Measurements from ENCODE around the gene KRTAP11-1.
A peak's percentile ranks its signal among the peaks of the same experiment; 100 is the strongest.

The KRTAP11-1 gene

GRCh38 chr21:30881480-30881879 is at the start of gene KRTAP11-1:
Gene KRTAP11-1, minus strand, starts transcription at chr21:30881580. Its CDS starts 56 bp downstream, at chr21:30881524.
- DNase-seq (ENCODE audit: low read depth in 1 of 2, low spot score in 1 of 2), result no peak
- in situ Hi-C loops (cut with HindIII; ENCODE audit: low pct_unique_long_range_greater_than_20kb, low sequenced_read_pairs), result no loop called here
- no peak for TF ChIP-seq JUND (IDR thresholded peaks at IDR 0.05; ENCODE audit: low read depth)

DNA sequence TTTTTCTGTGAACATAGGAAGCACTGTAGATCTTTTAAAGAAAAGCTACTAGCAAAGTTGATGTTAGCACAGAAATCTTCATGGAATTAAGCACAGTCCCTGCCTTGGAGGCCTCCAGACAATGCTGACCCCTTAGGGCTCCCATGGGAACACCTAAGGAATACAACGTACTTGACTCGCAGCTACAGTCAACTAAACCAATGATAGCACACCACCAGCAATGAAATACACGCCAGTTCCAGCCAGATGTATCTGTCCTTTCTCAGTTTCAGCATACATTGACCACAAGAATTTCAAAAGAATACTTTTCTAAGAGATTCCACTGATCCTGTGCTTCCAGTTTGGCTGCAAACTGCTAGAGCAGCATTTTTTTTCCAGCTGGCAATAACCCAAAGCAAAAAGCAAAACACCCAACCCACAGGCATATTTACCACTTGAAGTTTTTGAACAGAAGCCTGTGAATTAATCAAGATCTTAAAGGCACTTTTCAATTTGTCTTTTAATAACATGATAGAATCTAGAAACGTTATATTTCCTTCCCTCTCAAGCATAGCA is 42.8 kb upstream of the KRTAP11-1 start:
- no peak for TF ChIP-seq JUND (IDR thresholded peaks at IDR 0.05; ENCODE audit: low read depth)
- in situ Hi-C loops (cut with HindIII; ENCODE audit: low pct_unique_long_range_greater_than_20kb, low sequenced_read_pairs), result no loop called here
- DNase-seq (ENCODE audit: low read depth in 1 of 2, low spot score in 1 of 2), result peak in 1 of 2 experiments; percentile 83

DNA sequence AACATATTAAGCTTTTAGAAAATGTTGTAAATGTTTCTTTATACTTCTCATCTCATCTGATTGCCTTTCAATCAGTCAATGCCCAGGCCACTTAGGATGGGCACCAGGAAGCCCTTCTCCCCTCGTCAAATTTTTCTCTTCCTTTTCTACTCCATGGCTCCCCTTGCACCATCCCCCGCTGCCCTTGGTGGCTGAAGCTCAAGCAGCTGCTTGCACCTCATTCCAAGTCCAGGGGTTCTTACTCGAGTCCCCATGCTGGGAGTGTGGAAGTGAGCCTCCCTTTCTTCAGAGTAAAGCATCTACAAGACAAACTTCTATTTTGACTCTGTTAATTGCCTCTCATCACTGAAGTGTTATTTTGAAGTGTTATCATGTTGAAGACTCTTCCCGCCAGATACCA is 39.7 kb upstream of the KRTAP11-1 start:
- TF ChIP-seq JUND (IDR thresholded peaks at IDR 0.05; ENCODE audit: low read depth), result no peak
- DNase-seq (ENCODE audit: low read depth in 1 of 2, low spot score in 1 of 2), result no peak
- in situ Hi-C loops (cut with HindIII; ENCODE audit: low pct_unique_long_range_greater_than_20kb, low sequenced_read_pairs), result no loop called here

- no peak for DNase-seq (ENCODE audit: low read depth in 1 of 2, low spot score in 1 of 2)
- in situ Hi-C loops (cut with HindIII; ENCODE audit: low pct_unique_long_range_greater_than_20kb, low sequenced_read_pairs), result no loop called here
- TF ChIP-seq JUND (IDR thresholded peaks at IDR 0.05; ENCODE audit: low read depth), result no peak
These were observed 36.2 kb upstream of the KRTAP11-1 start for GRCh38 chr21:30917557-30917956.

DNA sequence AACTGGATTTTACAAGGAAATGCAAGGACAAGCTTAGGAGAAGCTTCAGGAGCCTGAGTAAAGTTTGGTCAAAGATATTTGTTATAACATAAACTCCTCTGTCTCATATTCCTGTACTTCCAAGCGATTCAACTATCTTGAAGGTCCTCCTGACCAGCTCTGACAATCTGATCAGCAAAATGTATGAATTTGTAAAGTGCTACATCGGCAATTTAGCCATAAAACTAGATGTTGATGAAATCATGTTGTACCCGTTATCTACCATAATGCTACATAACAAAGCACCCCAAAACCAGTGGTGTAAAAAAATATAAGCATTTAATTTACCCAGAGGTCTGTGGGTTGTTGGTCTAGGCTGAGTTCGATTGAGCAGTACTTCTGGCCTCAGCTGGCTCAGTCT is 19.5 kb upstream of the KRTAP11-1 start:
- TF ChIP-seq JUND (IDR thresholded peaks at IDR 0.05; ENCODE audit: low read depth), result no peak
- no peak for DNase-seq (ENCODE audit: low read depth in 1 of 2, low spot score in 1 of 2)
- in situ Hi-C loops (cut with HindIII; ENCODE audit: low pct_unique_long_range_greater_than_20kb, low sequenced_read_pairs), result no loop called here

GRCh38 chr21:30882866-30883597 is 1.7 kb upstream of the KRTAP11-1 start:
- DNase-seq (ENCODE audit: low read depth in 1 of 2, low spot score in 1 of 2), result no peak
- in situ Hi-C loops (cut with HindIII; ENCODE audit: low pct_unique_long_range_greater_than_20kb, low sequenced_read_pairs), result no loop called here
- no peak for TF ChIP-seq JUND (IDR thresholded peaks at IDR 0.05; ENCODE audit: low read depth)

DNA sequence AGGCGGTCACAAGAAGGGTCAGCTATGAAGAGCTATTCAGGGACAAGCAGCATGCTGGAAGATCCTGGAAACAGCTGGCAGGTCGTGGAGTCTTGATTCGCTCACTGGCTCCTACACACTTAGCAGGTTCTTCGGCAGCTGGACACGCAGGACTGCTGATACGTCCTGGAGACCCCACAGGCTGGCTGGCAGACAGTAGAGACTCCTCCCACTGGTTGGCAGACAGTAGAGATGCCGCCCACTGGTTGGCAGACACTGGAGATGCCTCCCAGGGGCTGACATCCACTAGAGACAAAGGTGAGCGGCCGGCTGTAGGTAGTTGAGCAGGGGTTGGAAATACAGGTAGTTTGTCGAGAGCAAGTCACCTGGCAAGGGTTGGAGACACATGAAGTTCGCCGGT is 466 bp downstream of the KRTAP11-1 start:
- no peak for TF ChIP-seq JUND (IDR thresholded peaks at IDR 0.05; ENCODE audit: low read depth)
- in situ Hi-C loops (cut with HindIII; ENCODE audit: low pct_unique_long_range_greater_than_20kb, low sequenced_read_pairs), result no loop called here
- no peak for DNase-seq (ENCODE audit: low read depth in 1 of 2, low spot score in 1 of 2)

GRCh38 chr21:30874526-30874925 is 6.9 kb downstream of the KRTAP11-1 start:
- in situ Hi-C loops (cut with HindIII; ENCODE audit: low pct_unique_long_range_greater_than_20kb, low sequenced_read_pairs), result no loop called here
- no peak for DNase-seq (ENCODE audit: low read depth in 1 of 2, low spot score in 1 of 2)

GRCh38 chr21:30847627-30848500 is 33.5 kb downstream of the KRTAP11-1 start:
- TF ChIP-seq JUND (IDR thresholded peaks at IDR 0.05; ENCODE audit: low read depth), result no peak
- in situ Hi-C loops (cut with HindIII; ENCODE audit: low pct_unique_long_range_greater_than_20kb, low sequenced_read_pairs), result no loop called here
- DNase-seq (ENCODE audit: low read depth in 1 of 2, low spot score in 1 of 2), result no peak

More at GRCh38 chr21:30874526-30874925, 6.9 kb downstream of the KRTAP11-1 start:
- TF ChIP-seq JUND (IDR thresholded peaks at IDR 0.05; ENCODE audit: low read depth), result no peak

DNA sequence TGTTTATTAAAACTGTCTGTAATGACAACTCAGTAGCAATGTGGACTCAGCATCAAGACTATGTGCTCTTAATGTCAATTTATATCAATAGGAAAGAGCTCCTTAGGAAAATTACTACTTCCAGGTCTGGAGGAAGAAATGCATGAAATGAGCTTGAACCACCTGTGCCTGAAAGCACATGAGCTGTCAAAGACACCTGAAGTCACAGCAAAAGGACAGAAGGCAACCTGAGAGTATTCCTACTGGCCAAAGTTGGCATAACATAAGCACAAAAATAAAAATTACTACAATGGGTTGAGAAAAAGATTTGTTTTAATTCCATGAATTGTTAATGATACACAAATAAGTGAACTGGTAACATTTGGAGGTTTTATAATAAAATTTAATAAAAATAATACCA is 38.4 kb downstream of the KRTAP11-1 start:
- in situ Hi-C loops (cut with HindIII; ENCODE audit: low pct_unique_long_range_greater_than_20kb, low sequenced_read_pairs), result no loop called here
- TF ChIP-seq JUND (IDR thresholded peaks at IDR 0.05; ENCODE audit: low read depth), result no peak
- DNase-seq (ENCODE audit: low read depth in 1 of 2, low spot score in 1 of 2), result peak in 1 of 2 experiments; percentile 7

DNA sequence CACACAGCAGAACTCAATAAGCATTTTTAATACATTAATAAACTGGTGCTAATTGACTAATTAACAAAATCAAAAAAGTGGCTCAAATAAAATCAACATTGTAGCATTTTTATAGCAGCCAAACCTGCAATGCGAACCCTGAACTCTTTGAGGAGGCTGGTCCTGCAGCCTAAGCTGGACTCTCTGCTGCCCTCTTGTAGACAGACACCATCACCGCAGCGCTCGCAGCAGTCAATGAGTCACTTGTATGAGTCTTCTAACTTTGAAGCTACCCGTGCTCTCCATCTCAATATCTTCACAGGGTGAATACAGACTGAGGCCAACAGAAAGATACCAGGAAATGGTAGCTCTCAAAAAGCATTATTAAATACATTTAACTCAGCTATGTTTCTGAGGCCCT is 42.1 kb downstream of the KRTAP11-1 start:
- TF ChIP-seq JUND (IDR thresholded peaks at IDR 0.05; ENCODE audit: low read depth), result no peak
- DNase-seq (ENCODE audit: low read depth in 1 of 2, low spot score in 1 of 2), result peak; percentile 57 to 73
- in situ Hi-C loops (cut with HindIII; ENCODE audit: low pct_unique_long_range_greater_than_20kb, low sequenced_read_pairs), result no loop called here

- in situ Hi-C loops (cut with HindIII; ENCODE audit: low pct_unique_long_range_greater_than_20kb, low sequenced_read_pairs), result no loop called here
- no peak for DNase-seq (ENCODE audit: low read depth in 1 of 2, low spot score in 1 of 2)
- TF ChIP-seq JUND (IDR thresholded peaks at IDR 0.05; ENCODE audit: low read depth), result no peak
These were observed 42.8 kb downstream of the KRTAP11-1 start for GRCh38 chr21:30838536-30838935.
